Fibroblast of skin of right biceps (primary cell): ENCODE measurements around the gene HOXD3.

ENCODE experiments used
- DNase-seq: peaks from one replicate; pipeline ENCODE4 v3.0.0-alpha.2; 2013

HOXD3 gene

GRCh38 chr2:176156807-176157498, at the start of gene HOXD3:
HOXD3 (plus strand) TSS chr2:176157307; CDS start chr2:176169115, 11,808 bp downstream.
- peak; percentile 77 for DNase-seq

GRCh38 chr2:176107731-176108181, 49.4 kb upstream of the HOXD3 start:
- DNase-seq = no peak

- no peak for DNase-seq
Measured at GRCh38 chr2:176109192-176109901, 47.8 kb upstream of the HOXD3 start.

- no peak for DNase-seq
Measured at GRCh38 chr2:176109946-176110345, 47.2 kb upstream of the HOXD3 start.

GRCh38 chr2:176110415-176111308, 46.4 kb upstream of the HOXD3 start:
- no peak for DNase-seq

- peak; percentile 56 for DNase-seq
Measured at GRCh38 chr2:176111309-176111663, 45.8 kb upstream of the HOXD3 start.

- DNase-seq = no peak
Measured at GRCh38 chr2:176111846-176112374, 45.2 kb upstream of the HOXD3 start.

GRCh38 chr2:176112375-176113302, 44.5 kb upstream of the HOXD3 start:
- no peak for DNase-seq

- no peak for DNase-seq
Measured at GRCh38 chr2:176114120-176114929, 42.8 kb upstream of the HOXD3 start.

- DNase-seq = no peak
Measured at GRCh38 chr2:176114930-176115625, 42.0 kb upstream of the HOXD3 start.

GRCh38 chr2:176115883-176116813, 41.0 kb upstream of the HOXD3 start, which contains the start of gene HOXD10:
HOXD10 (plus strand) TSS chr2:176116778; CDS start chr2:176116834, 56 bp downstream.
- peak; percentile 83 for DNase-seq

GRCh38 chr2:176117162-176117822, 39.8 kb upstream of the HOXD3 start:
- no peak for DNase-seq

- no peak for DNase-seq
Measured at GRCh38 chr2:176117823-176118371, 39.2 kb upstream of the HOXD3 start.

GRCh38 chr2:176118601-176119339, 38.3 kb upstream of the HOXD3 start:
- DNase-seq = peak; percentile 58

GRCh38 chr2:176120364-176121189, 36.5 kb upstream of the HOXD3 start:
- no peak for DNase-seq
